MM.1S (cell line): ENCODE results near the gene LRRC26.

Experiments used
- DNase-seq: peaks from one replicate; pipeline ENCODE4 v3.0.0-alpha.2; 2015
- H2AFZ ChIP-seq: fragments of 300-600 bp; sonication (generic); 2 replicates; pipeline ENCODE4 v1.6.0; 2016; ENCODE audit warnings: antibody characterized with exemption, low read length
- H3F3A ChIP-seq: fragments of 300-600 bp; sonication (generic); 2 replicates; pipeline ENCODE4 v1.6.1; 2016; ENCODE audit warnings: mild to moderate bottlenecking, antibody characterized with exemption, low read length, moderate library complexity, mixed read lengths; ENCODE audit not compliant: insufficient read depth
- H3K27ac ChIP-seq: fragments of 300-600 bp; sonication (generic); 2 replicates; pipeline ENCODE4 v1.5.1; 2016; ENCODE audit warnings: mild to moderate bottlenecking, low read length
- H3K27me3 ChIP-seq: fragments of 300-600 bp; sonication (generic); replicated peaks from 2 replicates; pipeline ENCODE4 v1.6.0; 2016; ENCODE audit warnings: low read length; ENCODE audit not compliant: insufficient read depth
- H3K36me3 ChIP-seq: fragments of 300-600 bp; sonication (generic); replicated peaks from 2 replicates; pipeline ENCODE4 v1.6.1; 2016; ENCODE audit warnings: mild to moderate bottlenecking, low read length, mixed read lengths; ENCODE audit not compliant: insufficient read depth
- H3K4me1 ChIP-seq: fragments of 300-600 bp; sonication (generic); 2 replicates; pipeline ENCODE4 v1.6.1; 2016; ENCODE audit warnings: low read length, mixed read lengths
- H3K4me2 ChIP-seq: fragments of 300-600 bp; sonication (generic); 2 replicates; pipeline ENCODE4 v1.6.0; 2016; ENCODE audit warnings: low read depth, low read length
- H3K4me3 ChIP-seq: fragments of 300-600 bp; sonication (generic); 2 replicates; pipeline ENCODE4 v1.5.1; 2016; ENCODE audit warnings: low read length, mixed read lengths
- H3K79me2 ChIP-seq: fragments of 300-600 bp; sonication (generic); 2 replicates; pipeline ENCODE4 v1.6.1; 2016; ENCODE audit warnings: mixed run types, low read length, mixed read lengths
- H3K9ac ChIP-seq: fragments of 300-600 bp; sonication (generic); 2 replicates; pipeline ENCODE4 v1.6.1; 2016; ENCODE audit warnings: low read length, mixed read lengths
- H3K9me2 ChIP-seq: fragments of 300-600 bp; sonication (generic); replicated peaks from 2 replicates; pipeline ENCODE4 v1.6.1; 2016; ENCODE audit warnings: mild to moderate bottlenecking, low read length, mixed read lengths; ENCODE audit not compliant: insufficient read depth
- H3K9me3 ChIP-seq: fragments of 300-600 bp; sonication (generic); replicated peaks from 2 replicates; pipeline ENCODE4 v1.6.1; 2016; ENCODE audit warnings: mild to moderate bottlenecking, low read length, mixed read lengths; ENCODE audit not compliant: insufficient read depth
- H4K20me1 ChIP-seq: fragments of 300-600 bp; sonication (generic); 2 replicates; pipeline ENCODE4 v1.6.1; 2016; ENCODE audit warnings: mild to moderate bottlenecking, low read length, moderate library complexity, mixed read lengths; ENCODE audit not compliant: insufficient read depth
- EZH2 ChIP-seq: fragments of 300-600 bp; sonication (generic); optimal IDR thresholded peaks from 2 replicates; pipeline ENCODE3; 2017; ENCODE audit warnings: low read depth, mild to moderate bottlenecking, antibody characterized with exemption, low read length, mixed read lengths
- EZH2phosphoT487 ChIP-seq: fragments of 300-600 bp; sonication (generic); IDR thresholded peaks from 2 replicates; pipeline ENCODE4 v1.6.1; 2018; ENCODE audit warnings: antibody characterized with exemption, low read length
- TF ChIP-seq, protein P1 (sequence below): fragments of 300-600 bp; sonication (generic); IDR thresholded peaks from 2 replicates; pipeline ENCODE4 v1.5.1; 2016; ENCODE audit warnings: antibody characterized with exemption, low read length, mixed read lengths

LRRC26 gene

DNA sequence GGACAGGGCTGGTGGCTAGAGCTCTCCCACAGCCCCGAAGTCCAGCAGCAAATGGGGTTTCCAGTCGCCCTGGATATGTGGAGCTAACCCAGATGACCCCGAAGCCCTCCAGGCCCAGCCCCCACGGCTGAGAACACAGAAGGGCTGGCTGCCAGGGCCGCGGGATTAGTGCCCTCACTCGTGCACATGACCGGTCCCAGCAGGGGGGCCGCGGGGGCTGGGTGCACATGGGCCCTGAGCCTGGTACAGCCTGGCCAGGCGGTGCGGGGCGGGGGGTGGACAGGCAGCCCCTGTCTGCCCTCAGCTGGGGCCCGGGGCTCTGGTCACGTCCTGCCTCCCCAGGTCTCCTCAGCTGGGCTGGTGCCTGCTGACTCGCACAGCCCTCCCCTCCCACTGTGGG is 24.5 kb upstream of the LRRC26 start:
- H3K9ac ChIP-seq: no peak overlapping the region

DNA sequence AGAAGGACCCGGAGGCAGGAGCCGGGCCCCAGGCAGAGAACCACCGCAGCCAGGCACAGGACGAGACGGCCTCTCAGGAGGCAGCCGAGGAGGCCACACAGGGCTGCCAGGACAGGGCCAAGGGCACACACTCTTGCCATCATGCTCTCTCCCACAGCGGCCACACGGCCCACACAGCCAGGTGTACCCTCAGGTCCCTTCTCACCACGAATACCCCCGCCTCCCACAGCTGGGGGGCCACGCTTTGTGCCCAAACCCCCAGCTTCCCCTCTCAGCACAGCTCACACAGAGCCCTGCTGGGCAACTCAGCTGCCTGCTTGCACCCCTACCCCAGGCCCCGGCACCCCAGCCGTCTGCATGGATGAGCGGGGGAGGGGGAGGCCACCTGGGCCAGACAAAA is 23.9 kb upstream of the LRRC26 start:
- Histone ChIP-seq H3K27me3 (no peaks in the 10 kb centered on the region), H4K20me1 (no peaks in the 10 kb centered on the region), H3K79me2 (peaks cover 22% of the 10 kb centered on the region), H3K9ac (no peak overlapping the region), H3K4me3 (no peak overlapping the region), H3K4me2 (no peak overlapping the region), H3K27ac (no peak overlapping the region), H3F3A (peaks cover 17% of the 10 kb centered on the region), H2AFZ (no peak overlapping the region), H3K36me3 (no peaks in the 10 kb centered on the region), H3K9me3 (no peaks in the 10 kb centered on the region), H3K9me2 (no peaks in the 10 kb centered on the region), H3K4me1 (peaks cover 6% of the 10 kb centered on the region)
- DNase-seq: no peak
- TF ChIP-seq EZH2: no peak
- TF ChIP-seq, protein P1, sequence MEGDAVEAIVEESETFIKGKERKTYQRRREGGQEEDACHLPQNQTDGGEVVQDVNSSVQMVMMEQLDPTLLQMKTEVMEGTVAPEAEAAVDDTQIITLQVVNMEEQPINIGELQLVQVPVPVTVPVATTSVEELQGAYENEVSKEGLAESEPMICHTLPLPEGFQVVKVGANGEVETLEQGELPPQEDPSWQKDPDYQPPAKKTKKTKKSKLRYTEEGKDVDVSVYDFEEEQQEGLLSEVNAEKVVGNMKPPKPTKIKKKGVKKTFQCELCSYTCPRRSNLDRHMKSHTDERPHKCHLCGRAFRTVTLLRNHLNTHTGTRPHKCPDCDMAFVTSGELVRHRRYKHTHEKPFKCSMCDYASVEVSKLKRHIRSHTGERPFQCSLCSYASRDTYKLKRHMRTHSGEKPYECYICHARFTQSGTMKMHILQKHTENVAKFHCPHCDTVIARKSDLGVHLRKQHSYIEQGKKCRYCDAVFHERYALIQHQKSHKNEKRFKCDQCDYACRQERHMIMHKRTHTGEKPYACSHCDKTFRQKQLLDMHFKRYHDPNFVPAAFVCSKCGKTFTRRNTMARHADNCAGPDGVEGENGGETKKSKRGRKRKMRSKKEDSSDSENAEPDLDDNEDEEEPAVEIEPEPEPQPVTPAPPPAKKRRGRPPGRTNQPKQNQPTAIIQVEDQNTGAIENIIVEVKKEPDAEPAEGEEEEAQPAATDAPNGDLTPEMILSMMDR: no peak
- TF ChIP-seq EZH2phosphoT487: no peak

More for the DNA sequence above, 24.5 kb upstream of the LRRC26 start:
- Histone ChIP-seq H3K36me3 (no peaks in the 10 kb centered on the region), H3F3A (peaks cover 11% of the 10 kb centered on the region), H3K4me1 (peaks cover 6% of the 10 kb centered on the region), H3K27me3 (no peaks in the 10 kb centered on the region), H4K20me1 (no peaks in the 10 kb centered on the region), H3K79me2 (peaks cover 21% of the 10 kb centered on the region), H3K9me3 (no peaks in the 10 kb centered on the region), H3K9me2 (no peaks in the 10 kb centered on the region), H3K27ac (no peak overlapping the region), H3K4me2 (no peak overlapping the region), H3K4me3 (no peak overlapping the region), H2AFZ (no peak overlapping the region)
- no peak for TF ChIP-seq EZH2phosphoT487
- no peak for TF ChIP-seq EZH2
- TF ChIP-seq, protein P1: no peak
- no peak for DNase-seq

DNA sequence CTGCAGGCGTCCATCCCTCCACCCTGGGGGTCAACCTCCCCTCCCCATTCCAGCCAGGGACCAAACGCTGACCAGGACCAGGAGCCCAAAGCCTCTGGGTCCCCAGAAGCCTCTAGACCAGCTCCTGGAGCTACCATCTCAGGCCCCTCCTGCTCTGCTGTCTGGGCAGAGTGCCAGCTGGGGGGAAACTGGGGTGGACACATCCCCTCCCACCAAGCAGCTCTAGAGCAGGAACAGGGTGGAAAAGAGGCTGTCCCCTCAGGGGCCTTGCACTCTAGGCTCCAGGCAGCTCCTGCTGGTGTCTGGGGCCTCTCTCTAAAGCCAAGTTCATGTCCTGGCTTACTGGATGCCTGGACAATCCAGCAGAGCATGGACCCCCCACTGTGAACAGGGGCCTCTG is 23.0 kb upstream of the LRRC26 start:
- Histone ChIP-seq H3K9me3 (no peaks in the 10 kb centered on the region), H3K27ac (no peak overlapping the region), H3K36me3 (no peaks in the 10 kb centered on the region), H3K4me2 (no peak overlapping the region), H3K4me3 (no peak overlapping the region), H3K79me2 (peaks cover 27% of the 10 kb centered on the region), H3K4me1 (peaks cover 6% of the 10 kb centered on the region), H2AFZ (no peak overlapping the region), H3F3A (peaks cover 19% of the 10 kb centered on the region), H4K20me1 (no peaks in the 10 kb centered on the region), H3K9ac (no peak overlapping the region), H3K9me2 (no peaks in the 10 kb centered on the region), H3K27me3 (no peaks in the 10 kb centered on the region)
- TF ChIP-seq EZH2phosphoT487 (no peak), EZH2 (no peak)
- TF ChIP-seq, protein P1: no peak
- DNase-seq: no peak
